Upper lobe of left lung (tissue), 4 donors: ENCODE data around the gene S100A8.

Experiments
- EP300 ChIP-seq, 4 donors: sonication (generic); formaldehyde crosslinking; IDR thresholded peaks; one replicate each; pipeline ENCODE4 v1.5.1; 2017; ENCODE audit warnings: antibody characterized with exemption in 4 of 4, control low read depth in 2 of 4
- POLR2A ChIP-seq, 4 donors: fragments of 450-650 bp; IDR thresholded peaks; one replicate each; pipeline ENCODE4 v1.5.1; 2016 to 2017; ENCODE audit warnings: antibody characterized with exemption in 4 of 4, mild to moderate bottlenecking in 2 of 4
- POLR2AphosphoS5 ChIP-seq, 2 donors: sonication (generic); formaldehyde crosslinking; IDR thresholded peaks; one replicate each; pipeline ENCODE4 v1.5.1; 2017; ENCODE audit warnings: antibody characterized with exemption in 2 of 2
- TF ChIP-seq, protein P1 (sequence below), 6 experiments: fragments of 450-650 bp in 4 of 6; fragments of 200-600 bp in 2 of 6; sonication (generic) in 2 of 6; IDR thresholded peaks; one replicate each; pipeline ENCODE4 v1.5.1; 2016 to 2019; ENCODE audit warnings: antibody characterized with exemption in 6 of 6

DNA sequence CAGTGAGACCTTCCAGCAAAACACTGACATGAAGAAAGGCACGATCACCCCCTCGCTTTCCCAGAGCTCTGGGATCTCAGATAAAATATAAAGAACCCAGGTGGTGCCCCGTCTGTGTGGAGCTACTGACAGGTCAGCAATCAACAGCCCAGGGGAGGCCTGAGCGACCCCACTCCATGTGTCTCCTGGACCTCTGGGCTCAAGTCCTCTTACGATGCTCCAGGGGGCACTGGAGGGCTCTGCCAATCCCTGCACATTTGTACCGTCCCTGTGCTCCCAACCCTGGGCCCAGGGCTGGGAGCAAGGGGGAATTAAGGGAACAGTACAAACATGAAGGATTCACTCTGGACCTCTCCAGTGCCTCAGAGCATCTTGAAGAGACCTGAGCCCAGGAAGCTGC lies 37.9 kb upstream of the S100A8 start:
- TF ChIP-seq, protein P1, sequence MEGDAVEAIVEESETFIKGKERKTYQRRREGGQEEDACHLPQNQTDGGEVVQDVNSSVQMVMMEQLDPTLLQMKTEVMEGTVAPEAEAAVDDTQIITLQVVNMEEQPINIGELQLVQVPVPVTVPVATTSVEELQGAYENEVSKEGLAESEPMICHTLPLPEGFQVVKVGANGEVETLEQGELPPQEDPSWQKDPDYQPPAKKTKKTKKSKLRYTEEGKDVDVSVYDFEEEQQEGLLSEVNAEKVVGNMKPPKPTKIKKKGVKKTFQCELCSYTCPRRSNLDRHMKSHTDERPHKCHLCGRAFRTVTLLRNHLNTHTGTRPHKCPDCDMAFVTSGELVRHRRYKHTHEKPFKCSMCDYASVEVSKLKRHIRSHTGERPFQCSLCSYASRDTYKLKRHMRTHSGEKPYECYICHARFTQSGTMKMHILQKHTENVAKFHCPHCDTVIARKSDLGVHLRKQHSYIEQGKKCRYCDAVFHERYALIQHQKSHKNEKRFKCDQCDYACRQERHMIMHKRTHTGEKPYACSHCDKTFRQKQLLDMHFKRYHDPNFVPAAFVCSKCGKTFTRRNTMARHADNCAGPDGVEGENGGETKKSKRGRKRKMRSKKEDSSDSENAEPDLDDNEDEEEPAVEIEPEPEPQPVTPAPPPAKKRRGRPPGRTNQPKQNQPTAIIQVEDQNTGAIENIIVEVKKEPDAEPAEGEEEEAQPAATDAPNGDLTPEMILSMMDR (IDR thresholded peaks at IDR 0.05) = no peak
- TF ChIP-seq EP300 (IDR thresholded peaks at IDR 0.05) = no peak
- TF ChIP-seq POLR2A (IDR thresholded peaks at IDR 0.05) = no peak
- no peak for TF ChIP-seq POLR2AphosphoS5 (IDR thresholded peaks at IDR 0.05)
